GM10266 (cell line): ENCODE data around the gene METAP1.

ENCODE experiments used
- DNase-seq: peaks from one replicate; pipeline ENCODE4 v3.0.0; 2012; ENCODE audit errors: extremely low spot score
- CTCF ChIP-seq: IDR thresholded peaks from 2 replicates; pipeline ENCODE4 v1.5.1; 2012; ENCODE audit warnings: mild to moderate bottlenecking, low read depth; ENCODE audit not compliant: control insufficient read depth, insufficient read depth; ENCODE audit errors: missing control alignments

The METAP1 gene

GRCh38 chr4:98998551-98998950 lies 3.0 kb downstream of the METAP1 start:
- no peak for DNase-seq
- TF ChIP-seq CTCF = no peak

- no peak for TF ChIP-seq CTCF
These were observed 6.8 kb downstream of the METAP1 start for GRCh38 chr4:99002279-99002678.

GRCh38 chr4:99008051-99008450 lies 12.5 kb downstream of the METAP1 start:
- TF ChIP-seq CTCF = no peak
- DNase-seq = no peak

More at GRCh38 chr4:99002279-99002678, 6.8 kb downstream of the METAP1 start:
- DNase-seq = no peak

- DNase-seq = no peak
- TF ChIP-seq CTCF = no peak
These were observed 16.4 kb downstream of the METAP1 start for GRCh38 chr4:99011910-99012309.

- no peak for DNase-seq
- TF ChIP-seq CTCF = no peak
These were observed 17.9 kb downstream of the METAP1 start for GRCh38 chr4:99013402-99013843.

- TF ChIP-seq CTCF = no peak
- no peak for DNase-seq
These were observed 18.5 kb downstream of the METAP1 start for GRCh38 chr4:99013884-99014523.

- no peak for DNase-seq
- TF ChIP-seq CTCF = no peak
These were observed 25.9 kb downstream of the METAP1 start for GRCh38 chr4:99021386-99021785.
